ENCODE measurements around the gene ZNF417. TPM values are rescaled to one million over a fixed set of nuclear protein-coding genes. Genes with fewer than 3 reads are reported as not detected.
"Not testable (repeated sequence)": the region's sequence is repeated elsewhere in the genome, so short reads cannot be mapped to it uniquely, and the experiment has no call there.

ZNF417 gene
- total RNA-seq, 1 donor from 2014 or later: 16.2 TPM

GRCh38 chr19:57872450-57872849 is 43.9 kb downstream of the ZNF417 start:
- Mint-ChIP-seq H3K36me3 (ENCODE audit: low read depth, unreplicated experiment) (peaks cover 68% of the 10 kb centered on the region), H3K9me3 (ENCODE audit: unreplicated experiment) (peaks cover 43% of the 10 kb centered on the region), H3K27ac (ENCODE audit: unreplicated experiment) (no peak overlapping the region), H3K27me3 (ENCODE audit: low read depth, unreplicated experiment) (no peaks in the 10 kb centered on the region), H3K4me1 (ENCODE audit: low read depth, unreplicated experiment) (peaks cover 3% of the 10 kb centered on the region), H3K4me3 (ENCODE audit: unreplicated experiment) (no peak overlapping the region)
- Histone ChIP-seq H3K27me3 (ENCODE audit: insufficient read depth, low read length) (no peaks in the 10 kb centered on the region), H3K4me1 (ENCODE audit: insufficient read depth, low read length) (no peaks in the 10 kb centered on the region), H3K4me2 (ENCODE audit: low read length) (no peak overlapping the region), H3K36me3 (ENCODE audit: insufficient read depth, low read length) (peaks cover 18% of the 10 kb centered on the region), H3K9ac (ENCODE audit: low read length) (no peak overlapping the region), H3K79me2 (ENCODE audit: insufficient read depth, low read length) (peaks cover 12% of the 10 kb centered on the region), H4K20me1 (ENCODE audit: insufficient read depth, low read length) (no peaks in the 10 kb centered on the region), H2AFZ (ENCODE audit: low read depth, low read length) (no peak overlapping the region), H3K9me3 (ENCODE audit: insufficient read depth, low read depth, low read length) (peaks cover 65% of the 10 kb centered on the region), H3K27ac (ENCODE audit: low read depth, low read length) (no peak overlapping the region), H3K4me3 (ENCODE audit: insufficient read depth, low read depth, low read length) (no peak overlapping the region)
- DNase-seq (ENCODE audit: low read depth): no peak
- no peak for FAIRE-seq
- no peak for TF ChIP-seq EZH2 (IDR thresholded peaks at IDR 0.05; ENCODE audit: insufficient read depth, low read length)
- TF ChIP-seq, protein P1, sequence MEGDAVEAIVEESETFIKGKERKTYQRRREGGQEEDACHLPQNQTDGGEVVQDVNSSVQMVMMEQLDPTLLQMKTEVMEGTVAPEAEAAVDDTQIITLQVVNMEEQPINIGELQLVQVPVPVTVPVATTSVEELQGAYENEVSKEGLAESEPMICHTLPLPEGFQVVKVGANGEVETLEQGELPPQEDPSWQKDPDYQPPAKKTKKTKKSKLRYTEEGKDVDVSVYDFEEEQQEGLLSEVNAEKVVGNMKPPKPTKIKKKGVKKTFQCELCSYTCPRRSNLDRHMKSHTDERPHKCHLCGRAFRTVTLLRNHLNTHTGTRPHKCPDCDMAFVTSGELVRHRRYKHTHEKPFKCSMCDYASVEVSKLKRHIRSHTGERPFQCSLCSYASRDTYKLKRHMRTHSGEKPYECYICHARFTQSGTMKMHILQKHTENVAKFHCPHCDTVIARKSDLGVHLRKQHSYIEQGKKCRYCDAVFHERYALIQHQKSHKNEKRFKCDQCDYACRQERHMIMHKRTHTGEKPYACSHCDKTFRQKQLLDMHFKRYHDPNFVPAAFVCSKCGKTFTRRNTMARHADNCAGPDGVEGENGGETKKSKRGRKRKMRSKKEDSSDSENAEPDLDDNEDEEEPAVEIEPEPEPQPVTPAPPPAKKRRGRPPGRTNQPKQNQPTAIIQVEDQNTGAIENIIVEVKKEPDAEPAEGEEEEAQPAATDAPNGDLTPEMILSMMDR (IDR thresholded peaks at IDR 0.05; ENCODE audit: insufficient read depth, low read depth, low read length): no peak

DNA sequence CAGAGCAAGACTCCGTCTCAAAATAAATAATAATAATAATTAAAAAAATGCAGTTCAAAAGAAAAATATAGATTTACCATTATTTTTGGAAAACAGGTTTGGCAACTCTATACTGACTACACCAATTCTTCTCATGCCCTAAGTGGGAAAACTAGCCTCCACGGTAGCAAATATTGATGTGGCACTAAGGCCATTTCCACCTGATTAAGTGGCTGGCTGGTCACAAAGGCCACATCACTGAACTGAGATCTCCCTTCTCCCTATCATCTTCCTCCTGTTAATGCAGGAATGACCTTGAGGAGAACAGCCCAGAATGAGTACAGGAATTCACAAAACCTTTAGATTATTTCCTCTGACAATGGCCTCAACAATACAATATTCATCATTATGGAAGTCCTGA is 46.2 kb downstream of the ZNF417 start:
- Histone ChIP-seq H3K79me2 (ENCODE audit: insufficient read depth, low read length) (peaks cover 4% of the 10 kb centered on the region), H4K20me1 (ENCODE audit: insufficient read depth, low read length) (no peaks in the 10 kb centered on the region), H3K36me3 (ENCODE audit: insufficient read depth, low read length) (peaks cover 32% of the 10 kb centered on the region), H3K4me2 (ENCODE audit: low read length) (no peak overlapping the region), H3K27me3 (ENCODE audit: insufficient read depth, low read length) (no peaks in the 10 kb centered on the region), H3K4me3 (ENCODE audit: insufficient read depth, low read depth, low read length) (no peak overlapping the region), H3K4me1 (ENCODE audit: insufficient read depth, low read length) (no peaks in the 10 kb centered on the region), H3K9me3 (ENCODE audit: insufficient read depth, low read depth, low read length) (peaks cover 68% of the 10 kb centered on the region), H3K27ac (ENCODE audit: low read depth, low read length) (no peak overlapping the region), H2AFZ (ENCODE audit: low read depth, low read length) (no peak overlapping the region), H3K9ac (ENCODE audit: low read length) (no peak overlapping the region)
- Mint-ChIP-seq H3K4me1 (ENCODE audit: low read depth, unreplicated experiment) (peaks cover 3% of the 10 kb centered on the region), H3K27ac (ENCODE audit: unreplicated experiment) (no peak overlapping the region), H3K9me3 (ENCODE audit: unreplicated experiment) (peaks cover 34% of the 10 kb centered on the region), H3K4me3 (ENCODE audit: unreplicated experiment) (no peak overlapping the region), H3K36me3 (ENCODE audit: low read depth, unreplicated experiment) (peaks cover 56% of the 10 kb centered on the region), H3K27me3 (ENCODE audit: low read depth, unreplicated experiment) (no peaks in the 10 kb centered on the region)
- TF ChIP-seq, protein P1 (IDR thresholded peaks at IDR 0.05; ENCODE audit: insufficient read depth, low read depth, low read length): no peak
- TF ChIP-seq EZH2 (IDR thresholded peaks at IDR 0.05; ENCODE audit: insufficient read depth, low read length): no peak
- no peak for FAIRE-seq
- no peak for DNase-seq (ENCODE audit: low read depth)

- H3K9ac ChIP-seq (ENCODE audit: low read length); DNase-seq (ENCODE audit: low read depth); H3K4me2 ChIP-seq (ENCODE audit: low read length); H3K4me1 ChIP-seq (ENCODE audit: insufficient read depth, low read length); H3K27me3 Mint-ChIP-seq (ENCODE audit: low read depth, unreplicated experiment); H3K79me2 ChIP-seq (ENCODE audit: insufficient read depth, low read length); H3K27me3 ChIP-seq (ENCODE audit: insufficient read depth, low read length); H3K27ac ChIP-seq (ENCODE audit: low read depth, low read length); H4K20me1 ChIP-seq (ENCODE audit: insufficient read depth, low read length); H3K4me3 Mint-ChIP-seq (ENCODE audit: unreplicated experiment); FAIRE-seq; H3K27ac Mint-ChIP-seq (ENCODE audit: unreplicated experiment); H3K4me3 ChIP-seq (ENCODE audit: insufficient read depth, low read depth, low read length); H2AFZ ChIP-seq (ENCODE audit: low read depth, low read length); H3K4me1 Mint-ChIP-seq (ENCODE audit: low read depth, unreplicated experiment): not testable (repeated sequence)
- Histone ChIP-seq H3K36me3 (ENCODE audit: insufficient read depth, low read length) (peaks cover 37% of the 10 kb centered on the region), H3K9me3 (ENCODE audit: insufficient read depth, low read depth, low read length) (peaks cover 66% of the 10 kb centered on the region)
- H3K36me3 Mint-ChIP-seq (ENCODE audit: low read depth, unreplicated experiment): peaks cover 53% of the 10 kb centered on the region
- H3K9me3 Mint-ChIP-seq (ENCODE audit: unreplicated experiment): peaks cover 33% of the 10 kb centered on the region
These were observed 46.7 kb downstream of the ZNF417 start for GRCh38 chr19:57869655-57870054.

All from astrocyte (in vitro differentiated cells and primary cell).